DND-41 (cell line): ENCODE measurements around the gene WNT3.

ENCODE experiments used
- EZH2 ChIP-seq: IDR thresholded peaks from 3 replicates; pipeline ENCODE4 v1.6.1; 2012; ENCODE audit warnings: borderline replicate concordance, low read depth, mild to moderate bottlenecking, moderate library complexity, low read length, inconsistent platforms; ENCODE audit not compliant: severe bottlenecking
- TF ChIP-seq, protein P1 (sequence below): IDR thresholded peaks from 2 replicates; pipeline ENCODE4 v1.5.1; 2012; ENCODE audit warnings: borderline replicate concordance, low read length, moderate library complexity, mild to moderate bottlenecking; ENCODE audit not compliant: poor library complexity, severe bottlenecking; ENCODE audit errors: extremely low read depth

GRCh38 chr17:46791531-46791930 is 27.0 kb downstream of the WNT3 start:
- TF ChIP-seq EZH2: no peak
- TF ChIP-seq, protein P1, sequence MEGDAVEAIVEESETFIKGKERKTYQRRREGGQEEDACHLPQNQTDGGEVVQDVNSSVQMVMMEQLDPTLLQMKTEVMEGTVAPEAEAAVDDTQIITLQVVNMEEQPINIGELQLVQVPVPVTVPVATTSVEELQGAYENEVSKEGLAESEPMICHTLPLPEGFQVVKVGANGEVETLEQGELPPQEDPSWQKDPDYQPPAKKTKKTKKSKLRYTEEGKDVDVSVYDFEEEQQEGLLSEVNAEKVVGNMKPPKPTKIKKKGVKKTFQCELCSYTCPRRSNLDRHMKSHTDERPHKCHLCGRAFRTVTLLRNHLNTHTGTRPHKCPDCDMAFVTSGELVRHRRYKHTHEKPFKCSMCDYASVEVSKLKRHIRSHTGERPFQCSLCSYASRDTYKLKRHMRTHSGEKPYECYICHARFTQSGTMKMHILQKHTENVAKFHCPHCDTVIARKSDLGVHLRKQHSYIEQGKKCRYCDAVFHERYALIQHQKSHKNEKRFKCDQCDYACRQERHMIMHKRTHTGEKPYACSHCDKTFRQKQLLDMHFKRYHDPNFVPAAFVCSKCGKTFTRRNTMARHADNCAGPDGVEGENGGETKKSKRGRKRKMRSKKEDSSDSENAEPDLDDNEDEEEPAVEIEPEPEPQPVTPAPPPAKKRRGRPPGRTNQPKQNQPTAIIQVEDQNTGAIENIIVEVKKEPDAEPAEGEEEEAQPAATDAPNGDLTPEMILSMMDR: no peak
